ENCODE data around the gene CREG2. TPM values are rescaled to one million over a fixed set of nuclear protein-coding genes. Genes with fewer than 3 reads are reported as not detected.
"Not testable (repeated sequence)": the region's sequence is repeated elsewhere in the genome, so short reads cannot be mapped to it uniquely, and the experiment has no call there.

Gene CREG2
- total RNA-seq, 4 donors from 2014 or later: 0.40 TPM; not detected in 3

- TF ChIP-seq POLR2A (IDR thresholded peaks at IDR 0.05) (no peak), CTCF (IDR thresholded peaks at IDR 0.05) (no peak)
- no peak overlapping the region for H3K4me3 ChIP-seq
Observed at GRCh38 chr2:101356521-101356920, 30.8 kb downstream of the CREG2 start.

DNA sequence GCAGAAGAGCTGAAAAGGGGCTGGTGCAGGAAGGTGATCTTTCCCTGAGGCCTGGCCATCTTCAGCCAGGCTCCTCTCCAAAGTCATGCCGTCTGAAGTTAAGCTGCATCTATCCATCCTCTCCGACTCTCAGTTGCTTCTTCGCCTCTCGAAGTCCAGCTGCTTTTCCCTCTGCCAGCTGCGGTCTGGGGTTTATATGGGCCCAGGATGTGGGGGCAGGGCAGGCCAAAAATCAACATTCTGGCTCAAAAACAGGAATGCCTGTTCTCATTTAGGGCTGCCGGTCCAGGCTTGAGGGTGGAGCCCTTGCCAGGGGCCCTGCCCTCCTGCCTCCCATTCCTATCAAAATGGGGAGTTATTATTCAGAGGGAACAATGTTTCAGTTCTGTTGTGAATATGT is 31.2 kb downstream of the CREG2 start:
- Histone ChIP-seq H3K9me3 (no peaks in the 10 kb centered on the region), H3K27me3 (no peaks in the 10 kb centered on the region), H3K27ac (no peak overlapping the region), H3K4me1 (no peaks in the 10 kb centered on the region), H3K36me3 (no peaks in the 10 kb centered on the region), H3K4me3 (no peak overlapping the region)
- TF ChIP-seq CTCF (IDR thresholded peaks at IDR 0.05) (no peak), POLR2A (IDR thresholded peaks at IDR 0.05) (no peak)
- no peak for DNase-seq

More at GRCh38 chr2:101356521-101356920, 30.8 kb downstream of the CREG2 start:
- no peak for DNase-seq
- no peaks in the 10 kb centered on the region for H3K27me3 ChIP-seq
- no peaks in the 10 kb centered on the region for H3K36me3 ChIP-seq
- H3K27ac ChIP-seq: no peak overlapping the region
- H3K4me1 ChIP-seq: peaks cover 0 to 4% (median 0%) of the 10 kb centered on the region in 4 donors
- no peaks in the 10 kb centered on the region for H3K9me3 ChIP-seq

DNA sequence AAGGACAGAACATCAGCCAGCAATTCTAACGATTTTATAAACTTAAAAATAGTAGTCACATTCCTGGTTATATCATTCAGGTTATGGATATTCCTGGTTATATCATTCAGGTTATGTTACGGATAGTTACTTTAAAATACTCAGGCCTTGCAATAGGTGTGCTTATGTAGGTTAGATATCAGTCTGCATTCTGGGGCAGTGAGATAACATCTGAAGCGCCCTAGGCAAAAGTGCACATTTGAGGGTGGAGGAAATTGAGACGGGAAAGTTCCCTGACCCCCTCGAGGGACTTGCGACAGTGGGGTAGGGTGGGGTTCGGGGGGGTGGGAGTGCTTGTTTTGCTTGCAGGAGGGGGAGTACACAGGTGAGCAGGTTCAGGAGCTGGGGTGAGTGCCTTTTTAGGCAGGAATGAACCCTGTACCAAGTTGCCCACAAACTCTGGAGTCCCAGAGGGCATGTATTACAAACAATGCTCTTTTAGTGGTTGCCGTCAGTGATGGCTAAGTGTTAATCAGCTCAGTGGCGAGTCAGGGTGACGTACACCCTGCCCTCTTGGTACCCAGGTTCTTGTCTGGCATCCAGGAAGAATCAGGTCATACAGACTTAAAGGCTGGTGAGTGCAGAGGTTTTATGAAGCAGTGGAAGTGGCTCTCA is 31.8 kb downstream of the CREG2 start:
- H3K4me3 ChIP-seq: no peak overlapping the region

DNA sequence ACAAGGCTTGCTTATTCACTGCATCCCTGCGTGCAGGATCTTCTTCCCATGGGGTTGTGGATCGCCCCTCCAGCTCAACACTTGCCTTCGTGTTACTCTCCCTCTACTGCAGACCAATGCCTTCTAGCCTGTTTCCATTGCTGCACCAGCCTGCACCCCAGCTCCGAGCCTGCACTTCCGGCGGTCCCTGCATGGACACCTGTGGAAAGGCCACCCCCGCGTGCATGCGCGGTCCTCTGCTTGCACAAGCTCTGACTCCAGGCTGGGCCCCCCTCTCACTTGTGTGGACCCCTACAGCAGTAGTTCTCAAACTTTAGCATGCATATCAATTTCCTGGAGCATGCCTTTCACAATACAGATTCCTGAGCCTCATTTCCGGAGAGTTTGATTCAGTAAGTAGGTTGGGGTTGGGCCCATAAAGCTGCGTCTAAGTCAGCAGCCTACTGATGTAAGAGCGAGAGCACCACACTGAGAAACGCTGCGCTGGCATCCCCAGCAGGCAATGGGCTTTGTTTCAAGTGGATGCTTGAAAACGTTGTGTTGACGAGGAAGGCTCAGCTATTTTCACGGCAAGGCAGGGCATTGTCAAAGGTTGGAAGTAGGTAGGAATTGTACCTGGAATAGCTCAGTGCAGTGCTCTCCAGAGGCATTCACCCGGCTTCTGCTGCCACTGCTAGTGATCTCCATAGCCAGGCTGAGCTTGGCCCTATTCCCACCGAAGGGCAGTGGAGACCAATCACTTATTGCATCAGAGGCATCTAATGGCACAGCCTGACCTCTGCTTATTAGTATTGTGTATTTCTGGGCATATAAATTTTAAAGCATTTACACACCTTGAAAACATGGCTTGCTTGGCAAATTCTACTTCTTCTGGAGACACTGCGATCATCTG is 32.6 kb downstream of the CREG2 start:
- Histone ChIP-seq H3K36me3 (no peaks in the 10 kb centered on the region), H3K27me3 (no peaks in the 10 kb centered on the region), H3K27ac (no peak overlapping the region), H3K4me1 (no peaks in the 10 kb centered on the region), H3K4me3 (no peak overlapping the region), H3K9me3 (no peaks in the 10 kb centered on the region)
- TF ChIP-seq POLR2A (IDR thresholded peaks at IDR 0.05) (no peak), CTCF (IDR thresholded peaks at IDR 0.05) (no peak)
- DNase-seq: no peak

More for the DNA sequence above, 31.8 kb downstream of the CREG2 start:
- Histone ChIP-seq H3K36me3 (no peaks in the 10 kb centered on the region), H3K27ac (no peak overlapping the region), H3K4me1 (no peaks in the 10 kb centered on the region), H3K9me3 (no peaks in the 10 kb centered on the region), H3K27me3 (no peaks in the 10 kb centered on the region)
- no peak for DNase-seq
- TF ChIP-seq POLR2A (IDR thresholded peaks at IDR 0.05): no peak
- TF ChIP-seq CTCF (IDR thresholded peaks at IDR 0.05): no peak

- H3K27me3 ChIP-seq, H3K27ac ChIP-seq, H3K9me3 ChIP-seq, H3K36me3 ChIP-seq, H3K4me3 ChIP-seq, H3K4me1 ChIP-seq, DNase-seq: not testable (repeated sequence)
Observed at GRCh38 chr2:101352631-101353030, 34.7 kb downstream of the CREG2 start.

DNA sequence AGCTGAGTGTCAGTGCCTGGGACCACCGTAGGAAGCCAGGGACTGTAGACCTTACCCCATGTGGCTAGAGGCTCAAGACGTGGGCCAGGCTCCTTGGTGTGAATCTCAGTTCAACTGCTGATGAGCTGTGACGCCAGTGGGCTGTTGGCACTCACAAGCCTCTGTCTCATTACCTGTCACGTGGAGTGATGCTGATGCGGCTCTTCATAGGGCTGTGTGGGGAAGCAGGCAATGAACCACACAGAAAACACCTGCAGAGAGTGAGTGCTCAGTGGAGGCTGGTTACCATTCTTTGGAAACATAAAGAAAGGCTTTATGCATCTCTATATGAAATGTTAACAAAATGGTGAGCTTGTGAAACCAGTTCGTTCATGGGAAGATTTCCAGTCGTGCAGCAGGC is 36.1 kb downstream of the CREG2 start:
- Histone ChIP-seq H3K27me3 (no peaks in the 10 kb centered on the region), H3K4me3 (no peak overlapping the region), H3K36me3 (no peaks in the 10 kb centered on the region), H3K4me1 (no peaks in the 10 kb centered on the region), H3K9me3 (no peaks in the 10 kb centered on the region), H3K27ac (no peak overlapping the region)
- TF ChIP-seq CTCF (IDR thresholded peaks at IDR 0.05) (no peak), POLR2A (IDR thresholded peaks at IDR 0.05) (no peak)
- DNase-seq: no peak

Measured in Peyer's patch (tissue), 4 donors.